OCI-LY7 (cell line): Measurements from ENCODE around the gene TADA2B. TPM values are rescaled to one million over a fixed set of nuclear protein-coding genes. Genes with fewer than 3 reads are reported as not detected.
"Not testable (repeated sequence)": the region's sequence is repeated elsewhere in the genome, so short reads cannot be mapped to it uniquely, and the experiment has no call there.

Experiments
- BruUV-seq: library from RNA; stranded (reverse); fragments of 400-500 nt; replicated peaks from 2 replicates; lab custom pipeline; 2021; lab: Mats Ljungman, UMichigan
- CTCF ChIA-PET: fragments of 300-600 bp; sonication (Branson Sonifier 250); formaldehyde crosslinking; loops from one replicate; lab custom pipeline; 2022; ENCODE audit warnings: antibody characterized with exemption; ENCODE audit not compliant: unreplicated experiment; lab: Charles Lee
- POLR2A ChIA-PET: fragments of 300-600 bp; sonication (Branson Sonifier 250); formaldehyde crosslinking; loops from one replicate; lab custom pipeline; 2022; ENCODE audit warnings: antibody characterized with exemption; lab: Charles Lee
- DNase-seq: peaks from one replicate; pipeline ENCODE4 v3.0.0-alpha.2; 2015; ENCODE audit warnings: low spot score
- H2AFZ ChIP-seq: fragments of 200-600 bp; sonication (generic), shearing (Covaris generic); 2 replicates; pipeline ENCODE4 v1.6.1; 2014; ENCODE audit warnings: mild to moderate bottlenecking, antibody characterized with exemption, low read length, moderate library complexity
- H3K27ac ChIP-seq: fragments of 200-600 bp; sonication (generic); 2 replicates; pipeline ENCODE4 v1.5.1; 2014; ENCODE audit warnings: mixed run types, low read depth, mild to moderate bottlenecking, moderate library complexity, low read length, inconsistent platforms; ENCODE audit not compliant: poor library complexity, severe bottlenecking
- H3K36me3 ChIP-seq: fragments of 200-600 bp; sonication (generic); 2 replicates; pipeline ENCODE4 v1.6.1; 2014; ENCODE audit warnings: mild to moderate bottlenecking, antibody characterized with exemption, low read length, moderate library complexity, mixed read lengths; ENCODE audit not compliant: insufficient read depth
- H3K4me1 ChIP-seq: fragments of 200-600 bp; sonication (generic); 2 replicates; pipeline ENCODE4 v1.5.1; 2014; ENCODE audit warnings: mild to moderate bottlenecking, low read length; ENCODE audit not compliant: insufficient read depth, poor library complexity, severe bottlenecking
- H3K4me2 ChIP-seq: fragments of 200-600 bp; sonication (generic); 2 replicates; pipeline ENCODE4 v1.6.1; 2014; ENCODE audit warnings: mild to moderate bottlenecking, low read length
- H3K4me3 ChIP-seq: fragments of 200-600 bp; sonication (generic); 2 replicates; pipeline ENCODE4 v1.5.1; 2014; ENCODE audit warnings: mild to moderate bottlenecking, low read depth, low read length; ENCODE audit not compliant: poor library complexity, severe bottlenecking
- H3K79me2 ChIP-seq: fragments of 200-600 bp; sonication (generic); 2 replicates; pipeline ENCODE4 v1.6.1; 2016; ENCODE audit warnings: low read depth, mild to moderate bottlenecking, low read length, moderate library complexity, mixed read lengths; ENCODE audit not compliant: insufficient read depth
- H3K9me2 ChIP-seq: fragments of 200-600 bp; sonication (generic); 2 replicates; pipeline ENCODE4 v1.6.1; 2016; ENCODE audit warnings: mild to moderate bottlenecking, low read length, mixed read lengths; ENCODE audit not compliant: insufficient read depth
- H3K9me3 ChIP-seq: fragments of 200-600 bp; sonication (generic); 2 replicates; pipeline ENCODE4 v1.6.1; 2014; ENCODE audit warnings: mild to moderate bottlenecking, mixed run types, low read length, mixed read lengths
- H4K20me1 ChIP-seq: fragments of 200-600 bp; sonication (generic); 2 replicates; pipeline ENCODE4 v1.6.1; 2014; ENCODE audit warnings: mild to moderate bottlenecking, antibody characterized with exemption, low read length, moderate library complexity, mixed read lengths; ENCODE audit not compliant: insufficient read depth
- CTCF ChIP-seq: fragments of 200-600 bp; sonication (generic); conservative IDR thresholded peaks from 2 replicates; pipeline ENCODE4 v1.5.1; 2014; ENCODE audit warnings: mild to moderate bottlenecking, antibody characterized with exemption, low read length, moderate library complexity, mixed read lengths
- EZH2phosphoT487 ChIP-seq: fragments of 200-600 bp; sonication (generic); IDR thresholded peaks from 2 replicates; pipeline ENCODE4 v1.6.1; 2018; ENCODE audit warnings: low read depth, borderline replicate concordance, mild to moderate bottlenecking, mixed run types, antibody characterized with exemption, low read length, moderate library complexity, mixed read lengths
- intact Hi-C: fragments of 100-400 bp; cut with micrococcal nuclease; formaldehyde crosslinking; loops from one replicate; pipeline ENCODE4 v1.10.0; 2022; ENCODE audit not compliant: unreplicated experiment
- total RNA-seq, 2 experiments: library from RNA; depleted of rRNA in 1 of 2; stranded (reverse); fragments of >200 nt in 1 of 2; shearing (Covaris generic) in 1 of 2; gene quantifications; 2 replicates each; pipeline ENCODE4 v1.2.3, GENCODE V29; 2014 to 2022

The TADA2B gene
- total RNA-seq, 2 experiments from 2014 or later = 9.9 to 20.2 TPM

GRCh38 chr4:7078025-7078424 lies 34.9 kb downstream of the TADA2B start:
- TF ChIP-seq EZH2phosphoT487 = no peak
- TF ChIP-seq CTCF = no peak
- BruUV-seq = no TSS peak
- Histone ChIP-seq H3K4me3 (no peak overlapping the region), H4K20me1 (no peaks in the 10 kb centered on the region), H3K79me2 (no peaks in the 10 kb centered on the region), H3K4me2 (no peak overlapping the region), H3K9me3 (no peaks in the 10 kb centered on the region), H2AFZ (no peak overlapping the region), H3K36me3 (no peaks in the 10 kb centered on the region), H3K27ac (no peak overlapping the region), H3K9me2 (no peaks in the 10 kb centered on the region), H3K4me1 (no peaks in the 10 kb centered on the region)
- CTCF ChIA-PET = no interaction called here
- intact Hi-C loops = no loop called here
- POLR2A ChIA-PET = no interaction called here
- DNase-seq = no peak

GRCh38 chr4:7079483-7079882 lies 36.3 kb downstream of the TADA2B start:
- H3K27ac ChIP-seq, H3K4me2 ChIP-seq, BruUV-seq, CTCF ChIA-PET, H4K20me1 ChIP-seq, H3K4me1 ChIP-seq, H3K9me3 ChIP-seq, H3K4me3 ChIP-seq, DNase-seq, H3K79me2 ChIP-seq, intact Hi-C loops, H3K9me2 ChIP-seq, H3K36me3 ChIP-seq, H2AFZ ChIP-seq: not testable (repeated sequence)
- POLR2A ChIA-PET = interaction anchor here (0.7 to 1.0 kb wide), 2 partner anchors 12 to 355 kb away, joined by 3 read pairs; partner anchors contain the start of gene GRPEL1

- H2AFZ ChIP-seq, DNase-seq, H3K4me2 ChIP-seq, H3K27ac ChIP-seq, H3K4me3 ChIP-seq, H3K9me2 ChIP-seq, H4K20me1 ChIP-seq, H3K4me1 ChIP-seq, H3K9me3 ChIP-seq, BruUV-seq, H3K79me2 ChIP-seq, CTCF ChIA-PET, intact Hi-C loops, H3K36me3 ChIP-seq: not testable (repeated sequence)
- POLR2A ChIA-PET = interaction anchor here (0.7 to 1.0 kb wide), 2 partner anchors 12 to 356 kb away, joined by 3 read pairs; partner anchors contain the start of gene GRPEL1
These were observed 36.7 kb downstream of the TADA2B start for GRCh38 chr4:7079909-7080308.
